HuH-7 (cell line): Measurements from ENCODE around the gene GPR137B.

Experiments
- DNase-seq: peaks from one replicate; pipeline ENCODE4 v3.0.0; 2011; ENCODE audit warnings: low spot score

Gene GPR137B

GRCh38 chr1:236204039-236204438 is 61.7 kb downstream of the GPR137B start:
- no peak for DNase-seq

- DNase-seq: no peak
Observed at GRCh38 chr1:236204656-236205055, 62.3 kb downstream of the GPR137B start.

- no peak for DNase-seq
Observed at GRCh38 chr1:236206548-236206947, 64.2 kb downstream of the GPR137B start.

GRCh38 chr1:236207121-236207520 is 64.8 kb downstream of the GPR137B start:
- no peak for DNase-seq

- DNase-seq: no peak
Observed at GRCh38 chr1:236207569-236207968, 65.2 kb downstream of the GPR137B start.

- DNase-seq: no peak
Observed at GRCh38 chr1:236209185-236209584, 66.8 kb downstream of the GPR137B start.

GRCh38 chr1:236209713-236210112 is 67.4 kb downstream of the GPR137B start:
- DNase-seq: no peak

- no peak for DNase-seq
Observed at GRCh38 chr1:236211815-236212214, 69.5 kb downstream of the GPR137B start.

- DNase-seq: no peak
Observed at GRCh38 chr1:236213534-236213933, 71.2 kb downstream of the GPR137B start.

- DNase-seq: no peak
Observed at GRCh38 chr1:236214761-236215160, 72.4 kb downstream of the GPR137B start.

GRCh38 chr1:236220473-236220872 is 78.1 kb downstream of the GPR137B start:
- DNase-seq: no peak

GRCh38 chr1:236222632-236223031 is 80.3 kb downstream of the GPR137B start:
- DNase-seq: no peak

- DNase-seq: no peak
Observed at GRCh38 chr1:236228411-236228810, 86.1 kb downstream of the GPR137B start.

GRCh38 chr1:236235116-236235515 is 92.8 kb downstream of the GPR137B start:
- no peak for DNase-seq

- no peak for DNase-seq
Observed at GRCh38 chr1:236239092-236239585, 96.8 kb downstream of the GPR137B start.

GRCh38 chr1:236240675-236241074 is 98.3 kb downstream of the GPR137B start:
- DNase-seq: no peak

GRCh38 chr1:236242568-236242967 is 100.2 kb downstream of the GPR137B start:
- DNase-seq: no peak

GRCh38 chr1:236247286-236247685 is 104.9 kb downstream of the GPR137B start:
- no peak for DNase-seq

- DNase-seq: no peak
Observed at GRCh38 chr1:236251587-236251986, 109.2 kb downstream of the GPR137B start.

- DNase-seq: no peak
Observed at GRCh38 chr1:236253119-236253518, 110.8 kb downstream of the GPR137B start.

- DNase-seq: no peak
Observed at GRCh38 chr1:236253918-236254637, 111.7 kb downstream of the GPR137B start.

- DNase-seq: no peak
Observed at GRCh38 chr1:236257216-236257615, 114.9 kb downstream of the GPR137B start.

- DNase-seq: no peak
Observed at GRCh38 chr1:236258114-236258622, 115.8 kb downstream of the GPR137B start.
